Mucosa of descending colon (tissue), 3 donors: ENCODE results near the gene RAB29. TPM values are rescaled to one million over a fixed set of nuclear protein-coding genes. Genes with fewer than 3 reads are reported as not detected.

ENCODE experiments used
- ATAC-seq: fragments of 200-7000 bp; cut with Tn5 transposase; one replicate; pipeline ENCODE4 v1.9.1; 2020; ENCODE audit warnings: mild to moderate bottlenecking, moderate library complexity
- DNase-seq, 3 donors: peaks; one replicate each; pipeline ENCODE4 v3.0.0-alpha.2; 2020
- H3K36me3 ChIP-seq: fragments of 200-600 bp; one replicate; pipeline ENCODE4 v1.8.0; 2021; ENCODE audit warnings: low read depth, mild to moderate bottlenecking
- H3K4me1 ChIP-seq: fragments of 200-600 bp; one replicate; pipeline ENCODE4 v1.8.0; 2021; ENCODE audit warnings: low read depth, mild to moderate bottlenecking
- H3K4me3 ChIP-seq: fragments of 200-600 bp; one replicate; pipeline ENCODE4 v1.8.0; 2021; ENCODE audit warnings: mild to moderate bottlenecking
- H3K9me3 ChIP-seq: fragments of 200-600 bp; one replicate; pipeline ENCODE4 v1.8.0; 2021; ENCODE audit warnings: mild to moderate bottlenecking
- intact Hi-C, 2 donors: fragments of 100-400 bp; cut with DNase I in 1 of 2; cut with micrococcal nuclease in 1 of 2; formaldehyde crosslinking; loops; one replicate each; pipeline versions ENCODE4 v1.11.0 to v1.11.1; 2022; cut with DNase I, micrococcal nuclease
- total RNA-seq, 3 donors: library from RNA; stranded (reverse); fragmentation: NEBNext Ultra II Directional in 2 of 3; extraction: Animal tissue kit (Norgen Biotek cat#: 25700) in 2 of 3; gene quantifications; one replicate each; pipeline versions ENCODE4 v1.2.1 to v1.2.4, GENCODE V29; 2021 to 2023
- TF ChIP-seq, protein P1 (sequence below): fragments of 200-600 bp; IDR thresholded peaks from one replicate; pipeline ENCODE4 v1.8.0; 2022; ENCODE audit warnings: antibody characterized with exemption, mild to moderate bottlenecking
- donor health status: DM: no; HTN: no; CAD: no; lungs with moderate emphysema.
- donor health status: DM: no; HTN: no; CAD: no.
- donor health status: DM: no; HTN: yes; CAD: no.

The RAB29 gene
- total RNA-seq, 3 donors from 2014 or later, result 4.7 to 27.5 (median 7.8) TPM

DNA sequence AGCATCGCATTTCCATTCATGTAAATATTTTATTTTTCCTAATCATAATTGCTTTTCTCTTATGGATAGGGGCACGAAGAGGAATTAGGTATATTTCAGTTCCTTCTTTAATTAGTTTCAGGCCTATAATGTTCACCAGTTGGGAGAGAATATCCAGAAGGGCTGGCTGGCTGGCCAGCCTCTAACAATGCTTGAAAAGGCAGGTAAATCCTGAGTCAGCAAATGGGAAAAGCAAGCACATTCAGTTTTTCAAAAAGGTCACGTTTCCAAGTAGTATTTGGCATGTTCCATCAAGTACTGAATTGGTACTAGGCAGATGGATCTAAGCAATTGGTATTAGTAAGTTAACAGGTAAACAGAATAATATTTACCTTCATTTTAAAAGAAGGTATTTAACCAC lies 8.0 kb downstream of the RAB29 start:
- ATAC-seq (no peak), DNase-seq (no peak)
- TF ChIP-seq, protein P1, sequence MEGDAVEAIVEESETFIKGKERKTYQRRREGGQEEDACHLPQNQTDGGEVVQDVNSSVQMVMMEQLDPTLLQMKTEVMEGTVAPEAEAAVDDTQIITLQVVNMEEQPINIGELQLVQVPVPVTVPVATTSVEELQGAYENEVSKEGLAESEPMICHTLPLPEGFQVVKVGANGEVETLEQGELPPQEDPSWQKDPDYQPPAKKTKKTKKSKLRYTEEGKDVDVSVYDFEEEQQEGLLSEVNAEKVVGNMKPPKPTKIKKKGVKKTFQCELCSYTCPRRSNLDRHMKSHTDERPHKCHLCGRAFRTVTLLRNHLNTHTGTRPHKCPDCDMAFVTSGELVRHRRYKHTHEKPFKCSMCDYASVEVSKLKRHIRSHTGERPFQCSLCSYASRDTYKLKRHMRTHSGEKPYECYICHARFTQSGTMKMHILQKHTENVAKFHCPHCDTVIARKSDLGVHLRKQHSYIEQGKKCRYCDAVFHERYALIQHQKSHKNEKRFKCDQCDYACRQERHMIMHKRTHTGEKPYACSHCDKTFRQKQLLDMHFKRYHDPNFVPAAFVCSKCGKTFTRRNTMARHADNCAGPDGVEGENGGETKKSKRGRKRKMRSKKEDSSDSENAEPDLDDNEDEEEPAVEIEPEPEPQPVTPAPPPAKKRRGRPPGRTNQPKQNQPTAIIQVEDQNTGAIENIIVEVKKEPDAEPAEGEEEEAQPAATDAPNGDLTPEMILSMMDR, result no peak
- H3K9me3 ChIP-seq, result no peaks in the 10 kb centered on the region
- H3K36me3 ChIP-seq, result no peaks in the 10 kb centered on the region
- no peaks in the 10 kb centered on the region for H3K4me1 ChIP-seq
- intact Hi-C loops, result no loop called here
- H3K4me3 ChIP-seq, result no peak overlapping the region

DNA sequence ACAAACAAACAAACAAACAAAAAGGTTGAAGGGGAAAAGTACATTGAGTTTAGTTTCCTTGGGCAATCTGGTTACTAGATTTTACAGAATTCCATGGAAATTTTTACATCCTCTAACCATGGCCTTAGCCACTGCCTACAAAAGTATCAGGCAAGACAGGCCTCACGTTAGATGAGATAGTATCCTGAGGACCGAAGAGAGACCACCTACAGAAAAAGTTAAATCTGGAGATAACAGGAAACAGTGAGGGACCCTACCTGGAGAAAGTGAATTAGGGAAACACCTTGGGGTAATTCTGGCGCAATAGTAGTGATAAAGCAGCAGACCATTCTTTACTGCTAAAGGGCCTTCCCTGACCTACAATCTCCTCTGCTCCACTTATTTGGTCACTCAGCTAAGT lies 8.7 kb downstream of the RAB29 start:
- TF ChIP-seq, protein P1, result no peak
- no peak for ATAC-seq
- no peaks in the 10 kb centered on the region for H3K9me3 ChIP-seq
- no peaks in the 10 kb centered on the region for H3K36me3 ChIP-seq
- intact Hi-C loops, result no loop called here
- no peak overlapping the region for H3K4me3 ChIP-seq
- no peak for DNase-seq
- H3K4me1 ChIP-seq, result no peaks in the 10 kb centered on the region

DNA sequence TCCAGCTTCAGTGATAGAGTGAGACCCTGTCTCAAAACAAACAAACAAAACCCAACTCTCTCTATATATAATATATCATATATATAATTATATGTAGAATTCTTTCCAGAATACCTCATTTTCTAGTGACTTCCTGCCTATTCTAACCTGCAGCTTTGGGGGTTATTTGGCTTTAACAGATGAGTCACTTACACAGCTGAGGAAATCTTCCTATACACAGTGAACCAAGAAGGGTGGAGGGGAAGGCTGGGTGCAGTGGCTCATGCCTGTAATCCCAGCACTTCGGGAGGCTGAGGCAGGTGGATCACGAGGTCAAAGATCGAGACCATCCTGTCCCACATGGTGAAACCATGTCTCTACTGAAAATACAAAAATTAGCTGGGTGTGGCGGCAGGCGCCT lies 9.2 kb downstream of the RAB29 start:
- DNase-seq (no peak), ATAC-seq (no peak)
- no peaks in the 10 kb centered on the region for H3K4me1 ChIP-seq
- H3K36me3 ChIP-seq, result no peaks in the 10 kb centered on the region
- intact Hi-C loops, result no loop called here
- TF ChIP-seq, protein P1, result no peak
- no peaks in the 10 kb centered on the region for H3K9me3 ChIP-seq
- no peak overlapping the region for H3K4me3 ChIP-seq

DNA sequence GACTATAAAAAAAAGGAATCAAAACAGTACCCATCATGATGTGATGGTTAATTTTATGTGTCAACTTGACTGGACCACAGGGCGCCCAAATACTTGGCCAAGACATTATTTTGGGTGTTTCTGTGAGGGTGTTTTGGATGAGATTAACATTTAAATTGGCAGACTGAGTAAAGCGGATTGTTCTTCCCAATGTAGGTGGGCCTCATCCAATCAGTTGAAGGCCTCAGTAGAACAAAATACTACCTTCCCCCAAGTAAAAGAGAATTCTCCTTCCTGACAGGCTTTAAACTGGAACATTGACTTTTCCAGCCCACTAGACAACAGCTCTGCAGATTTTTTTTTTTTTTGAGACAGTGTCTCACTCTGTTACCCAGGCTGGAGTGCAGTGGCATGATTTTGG lies 10.7 kb downstream of the RAB29 start:
- TF ChIP-seq, protein P1, result no peak
- no peaks in the 10 kb centered on the region for H3K9me3 ChIP-seq
- H3K4me3 ChIP-seq, result no peak overlapping the region
- DNase-seq (no peak), ATAC-seq (no peak)
- intact Hi-C loops, result no loop called here
- H3K36me3 ChIP-seq, result no peaks in the 10 kb centered on the region
- no peaks in the 10 kb centered on the region for H3K4me1 ChIP-seq

DNA sequence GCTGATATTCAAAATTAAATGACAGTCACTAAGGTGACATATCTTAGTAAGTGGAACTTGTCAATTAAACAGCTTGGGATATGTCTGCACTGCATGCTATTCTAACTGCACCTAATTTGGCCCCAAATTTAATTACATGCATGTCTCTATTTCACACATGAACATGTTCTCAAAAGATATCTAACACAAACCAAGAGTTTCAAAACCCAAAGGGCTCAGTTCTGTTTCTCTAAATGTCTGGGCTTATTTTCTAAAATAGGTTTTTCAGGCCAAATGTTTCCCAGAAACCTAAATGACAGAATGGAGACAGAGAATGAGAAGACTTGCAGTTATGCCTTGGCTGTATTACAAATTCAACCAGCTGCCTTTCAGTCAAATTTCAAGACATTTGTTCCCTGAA lies 11.3 kb downstream of the RAB29 start:
- no peak overlapping the region for H3K4me3 ChIP-seq
- no peak for ATAC-seq
- H3K4me1 ChIP-seq, result no peaks in the 10 kb centered on the region
- TF ChIP-seq, protein P1, result no peak
- no peaks in the 10 kb centered on the region for H3K36me3 ChIP-seq
- no peak for DNase-seq
- H3K9me3 ChIP-seq, result no peaks in the 10 kb centered on the region
- intact Hi-C loops, result no loop called here

DNA sequence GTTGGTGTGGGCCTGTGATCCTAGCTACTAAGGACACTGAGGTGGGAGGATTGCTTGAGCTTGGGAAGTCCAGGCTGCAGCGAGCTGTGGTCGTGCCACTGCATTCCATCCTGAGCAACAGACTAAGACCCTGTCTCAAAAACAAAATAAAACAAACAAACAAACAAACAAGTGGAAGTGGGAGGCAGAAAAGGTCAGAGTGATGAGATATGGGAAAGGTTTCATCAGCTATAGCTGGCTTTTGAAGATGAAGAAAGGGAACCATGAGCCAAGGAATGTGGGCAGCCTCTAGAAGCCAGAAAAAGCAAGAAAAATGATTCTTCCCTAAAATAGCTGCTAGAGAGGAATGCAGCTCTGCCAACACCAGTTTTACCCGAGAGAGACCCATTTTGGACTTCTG lies 14.7 kb downstream of the RAB29 start:
- intact Hi-C loops, result no loop called here

More for the DNA sequence above, 14.7 kb downstream of the RAB29 start:
- Histone ChIP-seq H3K4me1 (no peaks in the 10 kb centered on the region), H3K9me3 (no peaks in the 10 kb centered on the region), H3K36me3 (no peaks in the 10 kb centered on the region), H3K4me3 (no peak overlapping the region)
- ATAC-seq, result no peak
- TF ChIP-seq, protein P1, result no peak
- DNase-seq, result no peak
